ENCODE measurements around the gene GID4.

GRCh38 chr17:18116078-18116477 is 76.9 kb downstream of the GID4 start:
- no peak for TF ChIP-seq CTCF (conservative IDR thresholded peaks at IDR 0.05; ENCODE audit: low read length)
- no peak for TF ChIP-seq EZH2phosphoT487 (IDR thresholded peaks at IDR 0.05; ENCODE audit: borderline replicate concordance)

Data from Loucy (cell line).